Glutamatergic neuron (in vitro differentiated cells): ENCODE measurements around the gene IFNGR1. TPM values are rescaled to one million over a fixed set of nuclear protein-coding genes. Genes with fewer than 3 reads are reported as not detected.

Source experiments
- DNase-seq: peaks from one replicate; pipeline ENCODE4 v3.0.0; 2022
- H3K27ac Mint-ChIP-seq: one replicate; pipeline ENCODE4 v1.8.0; 2020; ENCODE audit warnings: mild to moderate bottlenecking, mixed read lengths, inconsistent platforms; ENCODE audit not compliant: unreplicated experiment
- H3K27me3 Mint-ChIP-seq: one replicate; pipeline ENCODE4 v1.8.0; 2020; ENCODE audit warnings: mild to moderate bottlenecking, moderate library complexity, mixed read lengths, inconsistent platforms; ENCODE audit not compliant: unreplicated experiment
- H3K36me3 Mint-ChIP-seq: one replicate; pipeline ENCODE4 v1.8.0; 2020; ENCODE audit warnings: mild to moderate bottlenecking, mixed read lengths, inconsistent platforms; ENCODE audit not compliant: unreplicated experiment
- H3K4me1 Mint-ChIP-seq: one replicate; pipeline ENCODE4 v1.8.0; 2020; ENCODE audit warnings: mild to moderate bottlenecking, low read depth, mixed read lengths, inconsistent platforms; ENCODE audit not compliant: unreplicated experiment
- H3K4me3 Mint-ChIP-seq: one replicate; pipeline ENCODE4 v1.8.0; 2020; ENCODE audit warnings: mild to moderate bottlenecking, mixed read lengths, inconsistent platforms; ENCODE audit not compliant: unreplicated experiment
- H3K9me3 Mint-ChIP-seq: one replicate; pipeline ENCODE4 v1.8.0; 2020; ENCODE audit warnings: mild to moderate bottlenecking, moderate library complexity, mixed read lengths, inconsistent platforms; ENCODE audit not compliant: unreplicated experiment
- total RNA-seq: library from RNA; stranded (reverse); fragmentation: NEBNext Ultra II Directional; extraction: Animal tissue kit (Norgen Biotek cat#: 25700); gene quantifications from one replicate; pipeline ENCODE4 v1.2.1, GENCODE V29; 2021; ENCODE audit not compliant: unreplicated experiment
- TF ChIP-seq, protein P1 (sequence below): fragments of 200-600 bp; sonication (generic); IDR thresholded peaks from one replicate; pipeline ENCODE4 v1.5.0; 2021; ENCODE audit not compliant: partially characterized antibody, unreplicated experiment

Gene IFNGR1
- total RNA-seq, 1 donor from 2014 or later, result 36.4 TPM

GRCh38 chr6:137150072-137150471, 69.1 kb downstream of the IFNGR1 start:
- no peaks in the 10 kb centered on the region for H3K27me3 Mint-ChIP-seq
- H3K27ac Mint-ChIP-seq, result no peak overlapping the region
- DNase-seq, result no peak
- H3K4me3 Mint-ChIP-seq, result no peak overlapping the region
- no peaks in the 10 kb centered on the region for H3K4me1 Mint-ChIP-seq
- H3K9me3 Mint-ChIP-seq, result peaks cover 2% of the 10 kb centered on the region
- TF ChIP-seq, protein P1, sequence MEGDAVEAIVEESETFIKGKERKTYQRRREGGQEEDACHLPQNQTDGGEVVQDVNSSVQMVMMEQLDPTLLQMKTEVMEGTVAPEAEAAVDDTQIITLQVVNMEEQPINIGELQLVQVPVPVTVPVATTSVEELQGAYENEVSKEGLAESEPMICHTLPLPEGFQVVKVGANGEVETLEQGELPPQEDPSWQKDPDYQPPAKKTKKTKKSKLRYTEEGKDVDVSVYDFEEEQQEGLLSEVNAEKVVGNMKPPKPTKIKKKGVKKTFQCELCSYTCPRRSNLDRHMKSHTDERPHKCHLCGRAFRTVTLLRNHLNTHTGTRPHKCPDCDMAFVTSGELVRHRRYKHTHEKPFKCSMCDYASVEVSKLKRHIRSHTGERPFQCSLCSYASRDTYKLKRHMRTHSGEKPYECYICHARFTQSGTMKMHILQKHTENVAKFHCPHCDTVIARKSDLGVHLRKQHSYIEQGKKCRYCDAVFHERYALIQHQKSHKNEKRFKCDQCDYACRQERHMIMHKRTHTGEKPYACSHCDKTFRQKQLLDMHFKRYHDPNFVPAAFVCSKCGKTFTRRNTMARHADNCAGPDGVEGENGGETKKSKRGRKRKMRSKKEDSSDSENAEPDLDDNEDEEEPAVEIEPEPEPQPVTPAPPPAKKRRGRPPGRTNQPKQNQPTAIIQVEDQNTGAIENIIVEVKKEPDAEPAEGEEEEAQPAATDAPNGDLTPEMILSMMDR, result no peak
- no peaks in the 10 kb centered on the region for H3K36me3 Mint-ChIP-seq

GRCh38 chr6:137149035-137149393, 70.2 kb downstream of the IFNGR1 start:
- Mint-ChIP-seq H3K4me3 (no peak overlapping the region), H3K36me3 (no peaks in the 10 kb centered on the region), H3K9me3 (peaks cover 2% of the 10 kb centered on the region), H3K27me3 (no peaks in the 10 kb centered on the region), H3K27ac (no peak overlapping the region), H3K4me1 (no peaks in the 10 kb centered on the region)
- TF ChIP-seq, protein P1, result no peak
- no peak for DNase-seq

DNA sequence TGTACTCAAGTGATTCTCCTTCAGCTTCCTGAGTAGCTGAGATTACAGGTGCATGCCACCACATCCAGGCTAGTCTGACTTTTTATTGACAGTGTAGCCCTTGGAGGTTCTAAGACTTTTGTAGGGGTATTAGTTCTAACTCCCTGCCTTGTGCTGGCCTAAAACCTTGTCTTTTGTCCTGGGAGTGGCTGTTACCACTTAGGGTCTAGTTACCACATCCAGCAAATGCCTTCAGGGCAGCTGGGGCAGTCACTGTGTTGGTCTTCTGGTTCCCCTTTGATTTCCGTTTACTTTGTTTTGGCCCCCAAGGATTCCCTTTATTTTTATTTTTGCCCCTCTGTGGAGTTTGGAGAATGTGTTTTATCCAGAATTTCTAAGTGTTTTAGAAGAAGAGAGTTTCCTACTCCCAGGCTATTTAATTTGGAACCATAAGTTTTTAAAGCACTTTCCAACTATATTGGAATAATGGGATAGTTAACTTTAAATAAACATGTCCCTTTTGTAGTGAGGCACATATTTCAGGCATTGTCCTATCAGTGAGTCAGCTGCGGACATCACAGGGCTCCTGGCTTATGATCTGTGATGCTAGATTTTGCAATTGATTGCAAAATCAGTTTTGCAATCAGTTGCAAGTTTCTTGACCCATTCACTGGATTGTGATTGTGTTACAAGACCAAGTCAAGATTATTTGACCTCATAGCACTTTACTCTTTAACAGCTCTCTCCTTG, 70.7 kb downstream of the IFNGR1 start:
- no peaks in the 10 kb centered on the region for H3K36me3 Mint-ChIP-seq
- H3K27me3 Mint-ChIP-seq, result no peaks in the 10 kb centered on the region
- no peak overlapping the region for H3K4me3 Mint-ChIP-seq
- no peak overlapping the region for H3K27ac Mint-ChIP-seq
- no peak for DNase-seq
- no peaks in the 10 kb centered on the region for H3K4me1 Mint-ChIP-seq
- H3K9me3 Mint-ChIP-seq, result peaks cover 2% of the 10 kb centered on the region
- TF ChIP-seq, protein P1, result no peak

Other genes starting within 250 kb of the IFNGR1 start
- gene IL20RA, start 174.4 kb downstream of the IFNGR1 start, total RNA-seq, result not detected
- not detected for gene IL22RA2, start 45.7 kb downstream of the IFNGR1 start, total RNA-seq